Measurements from ENCODE around the gene MYNN.

MYNN gene

DNA sequence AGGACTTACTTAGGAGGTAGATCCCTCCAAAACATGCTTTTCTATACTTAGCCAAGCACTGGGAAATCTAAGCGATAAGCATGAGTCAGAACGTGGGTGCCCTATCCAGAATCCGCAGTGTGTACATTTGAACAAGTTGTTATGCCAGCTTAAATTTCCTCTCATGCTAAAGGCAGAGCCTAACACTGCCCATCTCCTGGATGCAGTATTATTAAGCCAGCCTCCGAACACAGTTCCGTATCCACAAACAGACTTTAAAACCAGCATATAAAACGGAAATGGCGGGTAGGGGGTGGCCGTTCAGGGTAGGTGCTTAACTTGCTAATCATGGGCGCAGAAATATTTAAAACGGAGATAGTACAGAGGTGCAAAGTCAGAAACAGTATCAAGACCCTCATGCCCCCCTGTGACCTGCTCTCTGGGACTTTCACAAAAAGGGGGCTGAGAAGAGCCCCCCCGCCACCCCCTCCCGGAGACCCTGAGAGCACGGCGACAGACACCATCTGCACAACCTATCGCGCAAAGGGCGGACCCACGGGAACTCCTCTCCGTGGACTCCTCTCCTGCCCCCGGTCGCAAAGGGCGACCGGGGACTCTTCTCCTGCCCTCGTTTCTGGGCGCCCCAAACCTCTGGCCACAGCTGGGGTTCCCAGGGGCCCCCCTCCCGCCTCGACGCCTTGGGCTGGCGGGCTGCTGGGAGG lies 38.6 kb downstream of the MYNN start:
- Mint-ChIP-seq H3K4me3 (peak overlapping the region; percentile 86), H3K27ac (peak overlapping the region; percentile 97), H3K27me3 (no peaks in the 10 kb centered on the region), H3K4me1 (peaks cover 31% of the 10 kb centered on the region), H3K9me3 (peaks cover 8% of the 10 kb centered on the region), H3K36me3 (peaks cover 17% of the 10 kb centered on the region)
- ATAC-seq, result peak; percentile 17

GRCh38 chr3:169812332-169813235 lies 39.4 kb downstream of the MYNN start, which contains the start of the genes LRRC34 and LRRIQ4:
Gene LRRC34, minus strand, starts transcription at chr3:169812904. Its CDS starts 356 bp downstream, at chr3:169812548.
Gene LRRIQ4, plus strand, starts transcription at chr3:169812870. Its CDS starts 9,052 bp downstream, at chr3:169821922.
- Mint-ChIP-seq H3K9me3 (peaks cover 8% of the 10 kb centered on the region), H3K27me3 (no peaks in the 10 kb centered on the region), H3K36me3 (peaks cover 17% of the 10 kb centered on the region), H3K4me3 (peak within 1 kb of the TSS; percentile 86), H3K27ac (peak within 1 kb of the TSS; percentile 97), H3K4me1 (peaks cover 31% of the 10 kb centered on the region)
- peak; percentile 82 for ATAC-seq

DNA sequence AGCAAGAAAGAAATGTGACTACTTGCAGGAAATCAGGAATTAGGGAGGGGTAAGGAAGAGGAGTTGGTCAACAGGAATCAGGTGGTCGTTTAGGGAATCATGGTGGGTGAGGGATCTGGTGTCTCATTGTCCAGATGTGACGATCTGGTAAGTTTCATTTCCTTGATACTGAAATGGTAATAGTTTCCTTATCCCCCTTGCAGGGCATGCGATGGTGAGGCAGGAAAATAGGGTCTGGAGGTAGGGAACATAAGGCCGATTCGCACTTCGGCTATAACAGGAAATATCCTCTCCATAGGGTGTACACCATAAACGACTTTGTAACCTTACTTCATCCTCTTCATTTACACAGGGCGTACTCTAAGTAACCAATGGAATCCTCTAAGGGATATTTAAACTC lies 40.1 kb downstream of the MYNN start:
- ATAC-seq, result no peak
- no peaks in the 10 kb centered on the region for H3K27me3 Mint-ChIP-seq
- peaks cover 14% of the 10 kb centered on the region for H3K36me3 Mint-ChIP-seq

DNA sequence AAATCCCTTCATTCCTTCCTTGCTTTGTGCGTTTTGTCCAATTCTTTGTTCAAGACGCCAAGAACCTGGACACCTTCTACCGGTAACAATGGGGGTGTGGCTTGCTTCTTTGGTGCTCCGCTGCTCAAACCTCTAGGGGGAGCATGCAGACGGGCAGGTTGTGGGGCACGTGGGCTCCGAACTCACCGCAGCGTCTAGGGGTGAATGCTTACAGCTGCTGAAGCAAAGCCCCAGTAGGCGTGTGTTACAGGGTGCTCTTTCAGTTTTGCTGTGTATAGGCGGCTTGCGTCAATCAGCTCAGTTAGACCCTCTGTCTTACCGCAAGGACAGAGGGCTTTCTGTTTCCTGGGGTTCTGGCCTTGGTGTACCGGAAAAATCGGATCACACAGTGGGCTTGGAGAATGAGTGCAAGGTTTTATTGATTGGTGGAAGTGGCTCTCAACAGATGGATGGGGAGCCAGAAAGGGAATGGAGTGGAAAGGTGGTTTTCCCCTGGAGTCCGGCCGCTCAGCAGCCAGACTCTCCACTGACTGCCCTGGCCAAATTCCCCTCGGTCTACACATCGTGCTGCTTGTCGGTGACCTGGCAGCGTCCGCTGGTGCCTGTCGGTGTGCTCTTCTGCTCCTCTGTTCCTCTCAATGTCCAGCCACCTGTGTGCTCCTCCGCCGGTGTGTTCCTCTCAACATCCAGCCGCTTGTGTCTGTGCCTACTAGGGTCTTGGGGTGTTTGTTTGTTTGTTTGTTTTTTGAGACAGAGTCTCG lies 40.7 kb downstream of the MYNN start:
- Mint-ChIP-seq H3K4me3 (peak overlapping the region; percentile 86), H3K27me3 (no peaks in the 10 kb centered on the region), H3K27ac (peak overlapping the region; percentile 97), H3K9me3 (peaks cover 8% of the 10 kb centered on the region), H3K4me1 (peaks cover 37% of the 10 kb centered on the region), H3K36me3 (peaks cover 12% of the 10 kb centered on the region)
- ATAC-seq, result peak; percentile 96

More for the DNA sequence above, 40.1 kb downstream of the MYNN start:
- Mint-ChIP-seq H3K27ac (peak overlapping the region; percentile 97), H3K4me3 (peak overlapping the region; percentile 86), H3K4me1 (peaks cover 33% of the 10 kb centered on the region), H3K9me3 (peaks cover 8% of the 10 kb centered on the region)

- Mint-ChIP-seq H3K4me1 (peaks cover 31% of the 10 kb centered on the region), H3K27ac (peak overlapping the region; percentile 97), H3K36me3 (peaks cover 12% of the 10 kb centered on the region), H3K9me3 (peaks cover 8% of the 10 kb centered on the region), H3K4me3 (no peak overlapping the region), H3K27me3 (no peaks in the 10 kb centered on the region)
- ATAC-seq, result no peak
These were observed 42.5 kb downstream of the MYNN start for GRCh38 chr3:169815590-169816150.

DNA sequence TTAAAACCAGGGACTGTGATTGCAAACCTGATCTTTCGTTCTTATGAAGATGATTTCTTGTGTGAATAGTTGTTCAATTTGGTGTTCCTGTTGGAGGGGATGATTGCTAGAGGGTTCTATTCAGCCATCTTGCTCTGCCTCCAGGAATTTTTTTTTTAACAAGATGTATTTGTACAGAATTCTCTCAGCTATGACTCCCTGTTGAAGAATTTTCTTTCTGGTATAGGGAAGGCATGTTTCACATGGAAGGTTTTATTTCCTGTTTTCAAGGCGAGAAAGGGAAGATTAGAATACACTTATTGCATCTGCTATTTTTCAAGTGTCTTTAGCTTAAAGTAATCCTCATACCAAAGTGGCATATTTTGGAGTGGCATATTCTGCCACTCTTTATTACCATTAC lies 45.1 kb downstream of the MYNN start:
- Mint-ChIP-seq H3K4me3 (no peak overlapping the region), H3K9me3 (peaks cover 8% of the 10 kb centered on the region), H3K27me3 (no peaks in the 10 kb centered on the region), H3K4me1 (peaks cover 19% of the 10 kb centered on the region), H3K36me3 (peaks cover 12% of the 10 kb centered on the region), H3K27ac (no peak overlapping the region)
- no peak for ATAC-seq

- Mint-ChIP-seq H3K36me3 (no peaks in the 10 kb centered on the region), H3K9me3 (no peaks in the 10 kb centered on the region), H3K27me3 (peaks cover 8% of the 10 kb centered on the region), H3K27ac (no peak overlapping the region), H3K4me3 (no peak overlapping the region), H3K4me1 (peaks cover 6% of the 10 kb centered on the region)
- ATAC-seq, result no peak
These were observed 48.9 kb downstream of the MYNN start for GRCh38 chr3:169822091-169822490.

- no peaks in the 10 kb centered on the region for H3K36me3 Mint-ChIP-seq
- H3K4me1 Mint-ChIP-seq, result peaks cover 6% of the 10 kb centered on the region
- no peak for ATAC-seq
- H3K9me3 Mint-ChIP-seq, result no peaks in the 10 kb centered on the region
- peaks cover 8% of the 10 kb centered on the region for H3K27me3 Mint-ChIP-seq
- no peak overlapping the region for H3K27ac Mint-ChIP-seq
- no peak overlapping the region for H3K4me3 Mint-ChIP-seq
These were observed 49.3 kb downstream of the MYNN start for GRCh38 chr3:169822540-169822939.

DNA sequence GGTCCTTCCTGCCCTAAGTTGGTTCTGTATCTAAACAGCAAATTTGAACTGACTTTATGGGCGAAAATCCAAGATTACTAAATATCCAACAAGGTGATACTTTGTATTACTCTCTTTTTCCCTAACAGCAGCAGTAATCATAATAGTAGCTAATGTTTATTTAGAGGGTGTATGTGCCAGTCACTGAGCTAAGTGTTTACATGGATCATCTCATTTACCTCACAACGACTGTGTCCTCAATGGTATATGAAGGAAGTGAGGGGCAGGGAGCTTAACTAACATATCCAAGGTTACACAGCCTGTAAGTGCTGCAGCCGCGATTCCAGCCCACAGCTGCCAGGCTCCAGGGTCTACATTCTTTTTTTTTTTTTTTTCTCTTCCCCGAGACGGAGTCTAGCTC lies 49.8 kb downstream of the MYNN start:
- Mint-ChIP-seq H3K4me3 (no peak overlapping the region), H3K27me3 (peaks cover 8% of the 10 kb centered on the region), H3K4me1 (peaks cover 6% of the 10 kb centered on the region)

DNA sequence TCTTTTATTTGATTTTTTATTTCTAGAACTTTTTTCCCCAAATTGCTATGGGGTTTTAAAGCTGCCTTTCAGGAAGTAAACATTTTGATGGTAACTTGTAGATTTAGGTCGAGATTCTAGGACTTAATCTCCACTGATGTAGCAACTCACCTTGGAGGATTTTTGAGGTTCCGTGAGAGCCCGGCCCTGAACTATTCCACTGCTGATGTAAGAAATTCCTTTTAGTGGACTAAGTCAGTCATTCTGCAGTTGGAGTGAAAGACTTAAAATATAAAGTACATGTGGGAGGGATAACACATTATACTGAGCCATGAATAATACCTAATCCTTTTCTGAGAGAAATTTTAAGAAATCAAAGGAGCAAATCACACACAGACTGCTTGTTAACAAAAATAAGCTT lies 52.1 kb downstream of the MYNN start:
- Mint-ChIP-seq H3K9me3 (no peaks in the 10 kb centered on the region), H3K4me1 (no peaks in the 10 kb centered on the region), H3K27ac (no peak overlapping the region), H3K36me3 (no peaks in the 10 kb centered on the region), H3K27me3 (peaks cover 8% of the 10 kb centered on the region), H3K4me3 (no peak overlapping the region)
- ATAC-seq, result no peak

More for the DNA sequence above, 49.8 kb downstream of the MYNN start:
- Mint-ChIP-seq H3K9me3 (no peaks in the 10 kb centered on the region), H3K27ac (no peak overlapping the region), H3K36me3 (no peaks in the 10 kb centered on the region)
- no peak for ATAC-seq

GRCh38 chr3:169827712-169828111 lies 54.5 kb downstream of the MYNN start:
- Mint-ChIP-seq H3K4me3 (no peak overlapping the region), H3K4me1 (no peaks in the 10 kb centered on the region), H3K9me3 (no peaks in the 10 kb centered on the region), H3K27me3 (peaks cover 8% of the 10 kb centered on the region), H3K27ac (no peak overlapping the region), H3K36me3 (no peaks in the 10 kb centered on the region)
- no peak for ATAC-seq

DNA sequence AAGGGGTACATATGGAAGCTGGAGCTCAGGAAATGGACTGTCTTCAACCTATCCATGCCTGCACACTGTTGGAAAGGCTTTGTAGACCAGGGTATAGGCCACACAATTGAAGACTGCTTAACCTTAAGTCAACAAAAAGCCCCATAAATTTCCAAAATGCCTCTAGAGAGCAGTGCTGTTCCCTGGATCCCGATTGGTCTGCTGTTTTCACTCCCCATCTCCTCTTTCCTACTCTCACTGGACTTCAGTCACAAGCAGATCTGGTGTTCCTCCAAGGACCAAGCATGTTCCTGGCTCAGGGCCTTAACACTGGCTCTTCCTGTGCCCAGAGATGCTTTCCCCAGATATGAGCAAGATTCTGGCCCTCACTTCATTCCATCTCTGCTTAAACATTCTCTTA lies 62.3 kb downstream of the MYNN start:
- Mint-ChIP-seq H3K27ac (peak overlapping the region; percentile 94), H3K4me3 (no peak overlapping the region)
- no peak for ATAC-seq

DNA sequence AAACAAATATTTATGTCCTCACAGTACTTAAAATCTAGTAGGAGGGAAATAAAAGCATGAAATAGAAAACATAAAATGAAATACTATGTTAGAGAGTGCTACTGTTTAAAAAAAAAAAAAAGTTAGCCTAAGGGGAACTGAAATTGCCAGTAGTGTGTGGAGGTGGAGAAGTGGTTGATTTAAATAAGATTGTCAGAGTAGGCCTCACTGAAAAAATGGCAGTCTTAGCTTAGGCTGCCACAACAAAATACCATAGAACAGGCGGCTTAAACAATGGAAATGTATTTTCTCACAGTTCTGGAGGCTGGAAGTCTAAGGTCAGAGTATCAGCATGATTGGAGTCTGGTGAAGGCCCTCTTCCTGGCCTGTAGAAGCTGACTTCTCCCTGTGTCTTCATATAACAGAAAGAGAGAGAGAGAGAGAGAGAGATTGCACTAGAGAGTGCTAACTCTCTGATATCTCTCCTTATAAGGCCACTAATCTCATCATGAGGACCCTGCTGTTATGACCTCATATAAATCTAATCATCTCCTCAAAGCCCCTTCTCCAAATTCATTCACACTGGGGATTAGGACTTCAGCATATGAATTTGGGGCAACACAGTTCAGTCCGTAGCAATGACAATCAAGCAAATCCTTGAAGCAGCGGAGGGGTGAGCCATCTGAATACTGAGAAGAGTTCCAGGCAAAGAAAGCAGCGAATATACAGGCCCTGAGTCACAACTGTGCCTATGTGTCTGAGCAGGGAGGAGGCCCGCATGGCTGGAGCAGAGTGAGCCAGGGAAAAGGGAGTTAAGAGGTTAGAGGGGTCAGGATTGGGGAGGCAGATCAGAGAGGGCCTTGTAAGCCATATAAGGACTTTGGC lies 63.1 kb downstream of the MYNN start:
- Mint-ChIP-seq H3K4me3 (no peak overlapping the region), H3K27ac (peak overlapping the region; percentile 94), H3K9me3 (no peaks in the 10 kb centered on the region), H3K4me1 (peaks cover 33% of the 10 kb centered on the region), H3K27me3 (no peaks in the 10 kb centered on the region), H3K36me3 (no peaks in the 10 kb centered on the region)
- ATAC-seq, result peak; percentile 96

More for the DNA sequence above, 62.3 kb downstream of the MYNN start:
- Mint-ChIP-seq H3K36me3 (no peaks in the 10 kb centered on the region), H3K9me3 (no peaks in the 10 kb centered on the region), H3K27me3 (no peaks in the 10 kb centered on the region), H3K4me1 (peaks cover 26% of the 10 kb centered on the region)

- ATAC-seq, result no peak
- Mint-ChIP-seq H3K36me3 (no peaks in the 10 kb centered on the region), H3K4me3 (no peak overlapping the region), H3K27ac (peak overlapping the region; percentile 94), H3K4me1 (peaks cover 37% of the 10 kb centered on the region), H3K27me3 (no peaks in the 10 kb centered on the region), H3K9me3 (no peaks in the 10 kb centered on the region)
These were observed 63.7 kb downstream of the MYNN start for GRCh38 chr3:169836942-169837275.
